Neural cell (in vitro differentiated cells): Measurements from ENCODE around the gene ZNF57. TPM values are rescaled to one million over a fixed set of nuclear protein-coding genes. Genes with fewer than 3 reads are reported as not detected.
A peak's percentile ranks its signal among the peaks of the same experiment; 100 is the strongest.
"Not testable (repeated sequence)": the region's sequence is repeated elsewhere in the genome, so short reads cannot be mapped to it uniquely, and the experiment has no call there.

Experiments used
- H2AFZ ChIP-seq: fragments of 200-600, 300-800 bp; sonication (generic), shearing (Covaris generic); 2 replicates; pipeline ENCODE4 v1.6.0; 2014; ENCODE audit warnings: low read depth, mild to moderate bottlenecking, antibody characterized with exemption, low read length, moderate library complexity
- H3F3A ChIP-seq: fragments of 200-600 bp; shearing (Covaris generic); 2 replicates; pipeline ENCODE4 v1.6.1; 2016; ENCODE audit warnings: mild to moderate bottlenecking, moderate library complexity, mixed read lengths, antibody characterized with exemption, low read length; ENCODE audit not compliant: insufficient read depth, poor library complexity, severe bottlenecking
- H3K27ac ChIP-seq: fragments of 200-600, 300-800 bp; sonication (generic), shearing (Covaris generic); 2 replicates; pipeline ENCODE4 v1.5.1; 2014; ENCODE audit warnings: mild to moderate bottlenecking, low read length, moderate library complexity
- H3K27me3 ChIP-seq: fragments of 300-800, 200-600 bp; sonication (generic), shearing (Covaris generic); 2 replicates; pipeline ENCODE4 v1.6.0; 2014; ENCODE audit warnings: mild to moderate bottlenecking, low read depth, low read length, moderate library complexity; ENCODE audit not compliant: insufficient read depth
- H3K36me3 ChIP-seq: fragments of 300-800, 200-600 bp; sonication (generic), shearing (Covaris generic); 2 replicates; pipeline ENCODE4 v1.5.1; 2014; ENCODE audit warnings: mild to moderate bottlenecking, antibody characterized with exemption, low read length, moderate library complexity; ENCODE audit not compliant: insufficient read depth
- H3K4me2 ChIP-seq: fragments of 300-800, 200-600 bp; sonication (generic), shearing (Covaris generic); 2 replicates; pipeline ENCODE4 v1.6.0; 2014; ENCODE audit warnings: mild to moderate bottlenecking, low read length
- H3K4me3 ChIP-seq: fragments of 300-800, 200-600 bp; sonication (generic), shearing (Covaris generic); 2 replicates; pipeline ENCODE4 v1.5.1; 2014; ENCODE audit warnings: mild to moderate bottlenecking, low read length, moderate library complexity
- H3K79me2 ChIP-seq: fragments of 200-600 bp; shearing (Covaris generic); replicated peaks from 2 replicates; pipeline ENCODE4 v1.6.0; 2014; ENCODE audit warnings: mild to moderate bottlenecking, low read length, moderate library complexity; ENCODE audit not compliant: insufficient read depth
- H3K9ac ChIP-seq: fragments of 300-800, 200-600 bp; sonication (generic), shearing (Covaris generic); 2 replicates; pipeline ENCODE4 v1.6.1; 2016; ENCODE audit warnings: mild to moderate bottlenecking, low read length, mixed read lengths
- H3K9me2 ChIP-seq: fragments of 200-600 bp; shearing (Covaris generic); 2 replicates; pipeline ENCODE4 v1.6.1; 2016; ENCODE audit warnings: mild to moderate bottlenecking, low read length, mixed read lengths; ENCODE audit not compliant: insufficient read depth
- H3K9me3 ChIP-seq: fragments of 200-600, 300-800 bp; sonication (generic), shearing (Covaris generic); 2 replicates; pipeline ENCODE4 v1.6.1; 2016; ENCODE audit warnings: mild to moderate bottlenecking, mixed run types, low read length, moderate library complexity, mixed read lengths
- H4K20me1 ChIP-seq: fragments of 200-600 bp; shearing (Covaris generic); 2 replicates; pipeline ENCODE4 v1.6.1; 2016; ENCODE audit warnings: mild to moderate bottlenecking, mixed run types; ENCODE audit not compliant: insufficient read depth
- EP300 ChIP-seq: fragments of 450-650 bp; conservative IDR thresholded peaks from 2 replicates; pipeline ENCODE4 v1.6.1; 2014; ENCODE audit warnings: antibody characterized with exemption, mild to moderate bottlenecking, moderate library complexity; ENCODE audit not compliant: poor library complexity, severe bottlenecking
- EZH2 ChIP-seq: fragments of 200-600, 300-800 bp; shearing (Covaris generic), sonication (generic); IDR thresholded peaks from 2 replicates; pipeline ENCODE4 v1.6.1; 2014; ENCODE audit warnings: antibody characterized with exemption, low read length, borderline replicate concordance, mild to moderate bottlenecking; ENCODE audit not compliant: insufficient read depth, poor library complexity, severe bottlenecking
- MXI1 ChIP-seq: fragments of 450-650 bp; conservative IDR thresholded peaks from 2 replicates; pipeline ENCODE4 v1.6.1; 2014; ENCODE audit warnings: antibody characterized with exemption, mild to moderate bottlenecking; ENCODE audit not compliant: poor library complexity, severe bottlenecking
- POLR2AphosphoS5 ChIP-seq: IDR thresholded peaks from 2 replicates; pipeline ENCODE4 v1.6.1; 2012
- RAD21 ChIP-seq: fragments of 450-650 bp; conservative IDR thresholded peaks from 2 replicates; pipeline ENCODE4 v1.6.1; 2014; ENCODE audit warnings: antibody characterized with exemption, mild to moderate bottlenecking, moderate library complexity
- SMC3 ChIP-seq: fragments of 450-650 bp; conservative IDR thresholded peaks from 2 replicates; pipeline ENCODE4 v1.6.1; 2014; ENCODE audit warnings: antibody characterized with exemption, mild to moderate bottlenecking, moderate library complexity; ENCODE audit not compliant: poor library complexity
- TAF1 ChIP-seq: IDR thresholded peaks from 2 replicates; pipeline ENCODE4 v1.6.1; 2012; ENCODE audit warnings: low read depth
- polyA plus RNA-seq: library from polyadenylated mRNA; depleted of rRNA; stranded (reverse); fragments of >200 nt; gene quantifications from 2 replicates; pipeline ENCODE4 v1.2.3, GENCODE V29; 2014
- TF ChIP-seq, protein P1 (sequence below): fragments of 450-650 bp; IDR thresholded peaks from 2 replicates; pipeline ENCODE4 v1.5.1; 2014; ENCODE audit warnings: antibody characterized with exemption, mild to moderate bottlenecking, moderate library complexity; ENCODE audit not compliant: poor library complexity, severe bottlenecking
- TF ChIP-seq, protein P2 (sequence below): IDR thresholded peaks from 2 replicates; pipeline ENCODE4 v1.6.1; 2012; ENCODE audit warnings: borderline replicate concordance

The ZNF57 gene
- polyA plus RNA-seq, 1 donor from 2014 or later = 3.0 TPM

DNA sequence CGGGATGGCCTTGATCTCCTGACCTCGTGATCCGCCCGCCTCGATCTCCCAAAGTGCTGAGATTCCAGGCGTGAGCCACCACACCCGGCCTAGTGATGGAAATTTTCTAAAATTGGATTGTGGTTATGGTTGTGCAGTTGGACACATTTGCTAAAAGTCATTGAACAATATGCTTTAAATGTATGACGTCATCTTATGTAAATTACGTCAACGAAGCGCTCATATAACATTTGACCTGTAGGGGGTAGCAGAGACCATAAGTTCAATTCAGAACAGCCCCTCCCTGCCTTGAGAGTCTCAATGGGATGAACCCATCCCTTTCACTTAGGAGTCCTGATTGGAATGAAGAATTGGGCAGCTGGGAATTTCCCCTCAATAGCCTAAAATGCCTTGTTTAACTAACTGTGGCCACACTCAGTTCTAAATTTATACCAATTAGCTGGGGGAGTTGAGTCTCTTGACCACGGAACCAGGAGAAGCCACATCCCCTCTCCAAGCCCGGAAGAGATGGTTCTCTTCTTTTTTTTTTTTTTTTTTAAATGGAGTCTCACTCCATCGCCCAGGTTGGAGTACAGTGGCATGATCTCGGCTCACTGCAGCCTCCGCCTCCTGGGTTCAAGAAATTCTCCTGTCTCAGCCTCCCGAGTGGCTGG is 61.4 kb downstream of the ZNF57 start:
- no peak overlapping the region for H3K4me2 ChIP-seq
- no peaks in the 10 kb centered on the region for H3K79me2 ChIP-seq
- no peaks in the 10 kb centered on the region for H3F3A ChIP-seq
- no peak overlapping the region for H3K4me3 ChIP-seq
- no peaks in the 10 kb centered on the region for H3K9me3 ChIP-seq
- no peaks in the 10 kb centered on the region for H4K20me1 ChIP-seq
- H2AFZ ChIP-seq = no peak overlapping the region
- no peaks in the 10 kb centered on the region for H3K27me3 ChIP-seq
- H3K36me3 ChIP-seq = no peaks in the 10 kb centered on the region
- H3K27ac ChIP-seq = no peak overlapping the region
- no peaks in the 10 kb centered on the region for H3K9me2 ChIP-seq
- TF ChIP-seq SMC3 (peak; percentile 86), TAF1 (no peak), MXI1 (no peak), EZH2 (no peak), POLR2AphosphoS5 (no peak), RAD21 (peak; percentile 93), EP300 (no peak)
- TF ChIP-seq, protein P1, sequence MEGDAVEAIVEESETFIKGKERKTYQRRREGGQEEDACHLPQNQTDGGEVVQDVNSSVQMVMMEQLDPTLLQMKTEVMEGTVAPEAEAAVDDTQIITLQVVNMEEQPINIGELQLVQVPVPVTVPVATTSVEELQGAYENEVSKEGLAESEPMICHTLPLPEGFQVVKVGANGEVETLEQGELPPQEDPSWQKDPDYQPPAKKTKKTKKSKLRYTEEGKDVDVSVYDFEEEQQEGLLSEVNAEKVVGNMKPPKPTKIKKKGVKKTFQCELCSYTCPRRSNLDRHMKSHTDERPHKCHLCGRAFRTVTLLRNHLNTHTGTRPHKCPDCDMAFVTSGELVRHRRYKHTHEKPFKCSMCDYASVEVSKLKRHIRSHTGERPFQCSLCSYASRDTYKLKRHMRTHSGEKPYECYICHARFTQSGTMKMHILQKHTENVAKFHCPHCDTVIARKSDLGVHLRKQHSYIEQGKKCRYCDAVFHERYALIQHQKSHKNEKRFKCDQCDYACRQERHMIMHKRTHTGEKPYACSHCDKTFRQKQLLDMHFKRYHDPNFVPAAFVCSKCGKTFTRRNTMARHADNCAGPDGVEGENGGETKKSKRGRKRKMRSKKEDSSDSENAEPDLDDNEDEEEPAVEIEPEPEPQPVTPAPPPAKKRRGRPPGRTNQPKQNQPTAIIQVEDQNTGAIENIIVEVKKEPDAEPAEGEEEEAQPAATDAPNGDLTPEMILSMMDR = peak; percentile 94
- TF ChIP-seq, protein P2, sequence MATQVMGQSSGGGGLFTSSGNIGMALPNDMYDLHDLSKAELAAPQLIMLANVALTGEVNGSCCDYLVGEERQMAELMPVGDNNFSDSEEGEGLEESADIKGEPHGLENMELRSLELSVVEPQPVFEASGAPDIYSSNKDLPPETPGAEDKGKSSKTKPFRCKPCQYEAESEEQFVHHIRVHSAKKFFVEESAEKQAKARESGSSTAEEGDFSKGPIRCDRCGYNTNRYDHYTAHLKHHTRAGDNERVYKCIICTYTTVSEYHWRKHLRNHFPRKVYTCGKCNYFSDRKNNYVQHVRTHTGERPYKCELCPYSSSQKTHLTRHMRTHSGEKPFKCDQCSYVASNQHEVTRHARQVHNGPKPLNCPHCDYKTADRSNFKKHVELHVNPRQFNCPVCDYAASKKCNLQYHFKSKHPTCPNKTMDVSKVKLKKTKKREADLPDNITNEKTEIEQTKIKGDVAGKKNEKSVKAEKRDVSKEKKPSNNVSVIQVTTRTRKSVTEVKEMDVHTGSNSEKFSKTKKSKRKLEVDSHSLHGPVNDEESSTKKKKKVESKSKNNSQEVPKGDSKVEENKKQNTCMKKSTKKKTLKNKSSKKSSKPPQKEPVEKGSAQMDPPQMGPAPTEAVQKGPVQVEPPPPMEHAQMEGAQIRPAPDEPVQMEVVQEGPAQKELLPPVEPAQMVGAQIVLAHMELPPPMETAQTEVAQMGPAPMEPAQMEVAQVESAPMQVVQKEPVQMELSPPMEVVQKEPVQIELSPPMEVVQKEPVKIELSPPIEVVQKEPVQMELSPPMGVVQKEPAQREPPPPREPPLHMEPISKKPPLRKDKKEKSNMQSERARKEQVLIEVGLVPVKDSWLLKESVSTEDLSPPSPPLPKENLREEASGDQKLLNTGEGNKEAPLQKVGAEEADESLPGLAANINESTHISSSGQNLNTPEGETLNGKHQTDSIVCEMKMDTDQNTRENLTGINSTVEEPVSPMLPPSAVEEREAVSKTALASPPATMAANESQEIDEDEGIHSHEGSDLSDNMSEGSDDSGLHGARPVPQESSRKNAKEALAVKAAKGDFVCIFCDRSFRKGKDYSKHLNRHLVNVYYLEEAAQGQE = no peak
- H3K9ac ChIP-seq = no peak overlapping the region

DNA sequence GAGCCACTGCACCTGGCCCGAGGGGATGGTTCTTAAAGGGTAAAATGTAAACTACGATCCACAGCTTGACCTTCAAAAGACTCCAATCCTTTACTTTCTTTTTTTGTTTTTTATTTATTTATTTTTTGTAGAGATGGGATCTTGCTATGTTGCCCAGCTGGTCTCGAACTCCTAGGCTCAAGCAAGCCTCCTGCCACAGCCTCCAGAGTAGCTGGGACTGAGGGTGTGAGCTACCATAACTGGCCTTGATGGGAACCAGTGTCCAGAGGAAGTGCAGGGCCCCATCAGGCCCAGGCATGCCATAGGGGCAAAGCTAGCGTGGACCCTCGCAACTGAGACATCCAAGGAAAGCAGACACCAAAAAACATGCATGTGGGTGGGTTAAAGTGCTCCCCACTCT is 62.4 kb downstream of the ZNF57 start:
- no peaks in the 10 kb centered on the region for H3K9me3 ChIP-seq
- H3K9me2 ChIP-seq = no peaks in the 10 kb centered on the region
- H3K27ac ChIP-seq = no peak overlapping the region
- TF ChIP-seq MXI1 (no peak), EZH2 (no peak), RAD21 (no peak), SMC3 (no peak)
- TF ChIP-seq, protein P2 = no peak
- no peak overlapping the region for H3K4me3 ChIP-seq
- no peak overlapping the region for H3K9ac ChIP-seq
- H3K79me2 ChIP-seq = no peaks in the 10 kb centered on the region
- H3K4me2 ChIP-seq = no peak overlapping the region
- no peaks in the 10 kb centered on the region for H3K36me3 ChIP-seq
- no peaks in the 10 kb centered on the region for H3F3A ChIP-seq
- H4K20me1 ChIP-seq = no peaks in the 10 kb centered on the region
- H2AFZ ChIP-seq = no peak overlapping the region
- H3K27me3 ChIP-seq = peaks cover 1% of the 10 kb centered on the region

DNA sequence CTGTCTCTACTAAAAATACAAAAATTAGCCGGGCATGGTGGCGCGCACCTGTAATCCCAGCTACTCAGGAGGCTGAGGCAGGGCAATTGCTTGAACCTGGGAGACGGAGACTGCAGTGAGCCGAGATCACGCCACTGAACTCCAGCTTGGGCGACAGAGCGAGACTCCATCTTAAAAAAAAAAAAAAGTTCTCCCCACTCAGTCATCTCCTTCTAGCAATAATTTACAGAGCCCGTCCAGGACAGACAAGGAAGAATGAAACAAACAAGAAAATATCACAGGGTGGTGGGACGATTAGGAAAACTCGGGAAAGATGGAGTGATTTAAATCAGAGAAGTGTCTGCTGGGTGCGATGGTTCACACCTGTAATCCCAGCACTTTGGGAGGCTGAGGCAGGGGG is 62.9 kb downstream of the ZNF57 start:
- H4K20me1 ChIP-seq, H3K4me2 ChIP-seq: not testable (repeated sequence)

More for the DNA sequence above, 62.9 kb downstream of the ZNF57 start:
- not testable (repeated sequence) for H3K27me3 ChIP-seq, H2AFZ ChIP-seq, H3K4me3 ChIP-seq, H3K9ac ChIP-seq, H3K9me2 ChIP-seq, H3F3A ChIP-seq, H3K9me3 ChIP-seq, H3K79me2 ChIP-seq, H3K27ac ChIP-seq, H3K36me3 ChIP-seq
